Thyroid gland (tissue), 4 donors: ENCODE results near the gene SLC6A19. TPM values are rescaled to one million over a fixed set of nuclear protein-coding genes. Genes with fewer than 3 reads are reported as not detected.

Experiments
- DNase-seq, 2 donors: peaks; one replicate each; pipeline ENCODE4 v3.0.0-alpha.2; 2019
- H3K27ac ChIP-seq, 3 donors: fragments of 200-600 bp; sonication (generic); 1 replicate in 2 of 3; 2 replicates in 1 of 3; pipeline ENCODE4 v1.5.1; 2016 to 2019; ENCODE audit warnings: mild to moderate bottlenecking in 1 of 3, moderate library complexity in 1 of 3
- H3K27me3 ChIP-seq: fragments of 200-600 bp; sonication (generic); one replicate; pipeline ENCODE4 v1.5.1; 2019
- H3K36me3 ChIP-seq, 2 donors: fragments of 200-600 bp; sonication (generic); one replicate each; pipeline ENCODE4 v1.5.1; 2016 to 2019
- H3K4me1 ChIP-seq, 2 donors: fragments of 200-600 bp; sonication (generic); one replicate each; pipeline ENCODE4 v1.5.1; 2017 to 2019
- H3K4me3 ChIP-seq, 3 donors: fragments of 200-600 bp; sonication (generic); replicated peaks in 1 of 3; 1 replicate in 2 of 3; 2 replicates in 1 of 3; pipeline ENCODE4 v1.5.1; 2016; ENCODE audit warnings: mild to moderate bottlenecking in 1 of 3
- H3K9me3 ChIP-seq: fragments of 200-600 bp; sonication (generic); one replicate; pipeline ENCODE4 v1.5.1; 2017
- POLR2A ChIP-seq, 2 donors: fragments of 450-650 bp; IDR thresholded peaks; one replicate each; pipeline ENCODE4 v1.6.1; 2017; ENCODE audit warnings: antibody characterized with exemption in 2 of 2, mild to moderate bottlenecking in 2 of 2, moderate library complexity in 1 of 2
- WGBS, 2 donors: methylation state at CpG; one replicate each; pipeline ENCODE4 v1.1.5; 2017; 5-methylcytosine and 5-hydroxymethylcytosine counted together
- intact Hi-C: fragments of 100-400 bp; cut with DNase I; formaldehyde crosslinking; loops from one replicate; pipeline ENCODE4 v1.15.1; 2023
- total RNA-seq, 4 donors: library from RNA; depleted of rRNA; stranded (reverse); fragments of >200 nt; gene quantifications; one replicate each; pipeline ENCODE4 v1.2.3, GENCODE V29; 2016
- TF ChIP-seq, protein P1 (sequence below), 6 experiments: fragments of 200-600 bp in 3 of 6; fragments of 450-650 bp in 3 of 6; sonication (generic) in 3 of 6; IDR thresholded peaks; one replicate each; pipeline ENCODE4 v1.5.1; 2016 to 2019; ENCODE audit warnings: antibody characterized with exemption in 6 of 6, mild to moderate bottlenecking in 2 of 6, inconsistent platforms in 1 of 6, moderate library complexity in 1 of 6

Gene SLC6A19
- total RNA-seq, 4 donors from 2014 or later: not detected

DNA sequence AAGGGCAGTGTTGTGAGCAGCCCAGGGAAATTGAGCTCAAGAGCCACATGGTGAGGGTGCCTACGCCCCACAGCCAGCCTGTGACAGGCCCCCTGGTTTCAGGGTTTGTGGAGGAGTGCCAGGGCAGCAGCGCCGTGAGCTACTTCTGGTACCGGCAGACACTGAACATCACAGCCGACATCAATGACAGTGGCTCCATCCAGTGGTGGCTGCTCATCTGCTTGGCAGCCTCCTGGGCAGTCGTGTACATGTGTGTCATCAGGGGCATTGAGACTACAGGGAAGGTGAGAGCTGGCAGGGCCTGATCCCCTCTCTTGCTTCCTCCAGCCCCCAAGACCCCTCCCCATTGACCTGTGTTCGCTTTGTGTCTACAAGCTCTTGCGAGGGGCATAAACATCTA, 34.0 kb downstream of the SLC6A19 start:
- TF ChIP-seq POLR2A (IDR thresholded peaks at IDR 0.05): no peak
- TF ChIP-seq, protein P1, sequence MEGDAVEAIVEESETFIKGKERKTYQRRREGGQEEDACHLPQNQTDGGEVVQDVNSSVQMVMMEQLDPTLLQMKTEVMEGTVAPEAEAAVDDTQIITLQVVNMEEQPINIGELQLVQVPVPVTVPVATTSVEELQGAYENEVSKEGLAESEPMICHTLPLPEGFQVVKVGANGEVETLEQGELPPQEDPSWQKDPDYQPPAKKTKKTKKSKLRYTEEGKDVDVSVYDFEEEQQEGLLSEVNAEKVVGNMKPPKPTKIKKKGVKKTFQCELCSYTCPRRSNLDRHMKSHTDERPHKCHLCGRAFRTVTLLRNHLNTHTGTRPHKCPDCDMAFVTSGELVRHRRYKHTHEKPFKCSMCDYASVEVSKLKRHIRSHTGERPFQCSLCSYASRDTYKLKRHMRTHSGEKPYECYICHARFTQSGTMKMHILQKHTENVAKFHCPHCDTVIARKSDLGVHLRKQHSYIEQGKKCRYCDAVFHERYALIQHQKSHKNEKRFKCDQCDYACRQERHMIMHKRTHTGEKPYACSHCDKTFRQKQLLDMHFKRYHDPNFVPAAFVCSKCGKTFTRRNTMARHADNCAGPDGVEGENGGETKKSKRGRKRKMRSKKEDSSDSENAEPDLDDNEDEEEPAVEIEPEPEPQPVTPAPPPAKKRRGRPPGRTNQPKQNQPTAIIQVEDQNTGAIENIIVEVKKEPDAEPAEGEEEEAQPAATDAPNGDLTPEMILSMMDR (IDR thresholded peaks at IDR 0.05): no peak
- intact Hi-C loops: no loop called here
- 81% methylated on average over 8 of the region's 8 CpGs for WGBS, 2 donors
- no peaks in the 10 kb centered on the region for H3K4me1 ChIP-seq
- H3K27me3 ChIP-seq: no peaks in the 10 kb centered on the region
- no peak for DNase-seq
- no peak overlapping the region for H3K4me3 ChIP-seq
- no peaks in the 10 kb centered on the region for H3K9me3 ChIP-seq
- no peak overlapping the region for H3K27ac ChIP-seq
- no peaks in the 10 kb centered on the region for H3K36me3 ChIP-seq

DNA sequence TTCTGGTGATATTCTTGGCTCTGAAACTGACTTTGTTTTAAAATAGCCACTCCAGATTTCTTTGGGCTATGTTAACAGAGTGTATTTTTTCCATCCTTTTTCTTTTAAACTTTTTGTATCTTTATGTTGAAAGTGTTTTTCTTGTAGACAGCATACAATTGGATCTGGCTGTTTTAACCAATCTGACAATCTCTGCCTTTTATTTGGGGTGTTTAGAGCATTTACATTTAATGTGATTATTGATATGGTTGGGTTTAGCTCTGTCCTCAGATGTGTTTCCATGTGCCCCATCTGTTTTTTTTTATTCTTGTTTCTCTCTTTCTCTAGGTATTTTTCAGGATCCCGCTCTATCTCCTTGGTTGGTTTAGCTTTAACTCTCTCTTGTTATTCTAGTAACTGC, 34.4 kb downstream of the SLC6A19 start:
- intact Hi-C loops: no loop called here
- Histone ChIP-seq H3K4me3 (no peak overlapping the region), H3K27ac (no peak overlapping the region), H3K9me3 (no peaks in the 10 kb centered on the region), H3K36me3 (no peaks in the 10 kb centered on the region), H3K4me1 (no peaks in the 10 kb centered on the region), H3K27me3 (no peaks in the 10 kb centered on the region)
- WGBS, 2 donors: 94 to 95% methylated on average over 1 of the region's 1 CpG
- DNase-seq: no peak
- no peak for TF ChIP-seq POLR2A (IDR thresholded peaks at IDR 0.05)
- TF ChIP-seq, protein P1 (IDR thresholded peaks at IDR 0.05): no peak

DNA sequence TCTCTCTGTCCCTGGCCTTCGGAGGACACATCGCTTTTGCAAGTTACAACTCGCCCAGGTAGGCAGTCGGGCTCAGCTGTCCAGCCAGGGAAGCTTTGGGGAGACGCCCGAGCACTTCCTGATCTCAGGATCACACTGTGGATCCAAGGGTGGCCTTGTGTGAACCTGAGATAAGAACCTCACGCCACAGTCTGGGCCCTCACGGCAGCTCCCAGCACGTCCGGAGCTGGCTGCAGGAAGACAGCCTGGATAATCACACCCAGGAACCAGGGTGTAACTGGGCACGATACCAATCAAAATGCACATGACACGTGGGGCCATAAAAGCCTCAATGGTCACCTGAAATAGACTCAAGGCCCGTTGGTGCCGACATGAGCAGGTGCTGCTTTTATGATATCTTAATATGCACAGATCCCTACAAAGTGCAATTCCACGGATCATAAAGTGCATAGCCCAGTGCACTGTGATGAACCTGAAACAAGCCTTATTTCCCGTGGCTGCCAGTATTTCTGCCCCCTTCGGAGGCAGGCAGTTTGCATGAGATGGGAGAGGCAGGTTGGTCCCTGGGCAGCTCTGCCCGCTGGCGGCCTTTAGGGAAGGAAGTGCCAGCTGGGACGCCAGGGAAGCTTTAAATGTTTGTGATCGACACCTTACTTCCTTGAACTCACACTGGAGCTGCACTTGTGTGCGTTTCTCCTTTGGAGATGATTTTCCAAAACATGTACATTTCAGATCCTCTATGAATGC, 38.3 kb downstream of the SLC6A19 start:
- no peak overlapping the region for H3K27ac ChIP-seq
- no peak overlapping the region for H3K4me3 ChIP-seq
- WGBS, 2 donors: 81 to 82% methylated on average over 13 to 21 of the region's 22 CpGs
- intact Hi-C loops: no loop called here
- H3K9me3 ChIP-seq: no peaks in the 10 kb centered on the region
- no peak for DNase-seq
- no peaks in the 10 kb centered on the region for H3K36me3 ChIP-seq
- H3K4me1 ChIP-seq: no peaks in the 10 kb centered on the region
- no peaks in the 10 kb centered on the region for H3K27me3 ChIP-seq
- no peak for TF ChIP-seq POLR2A (IDR thresholded peaks at IDR 0.05)
- TF ChIP-seq, protein P1 (IDR thresholded peaks at IDR 0.05): no peak

DNA sequence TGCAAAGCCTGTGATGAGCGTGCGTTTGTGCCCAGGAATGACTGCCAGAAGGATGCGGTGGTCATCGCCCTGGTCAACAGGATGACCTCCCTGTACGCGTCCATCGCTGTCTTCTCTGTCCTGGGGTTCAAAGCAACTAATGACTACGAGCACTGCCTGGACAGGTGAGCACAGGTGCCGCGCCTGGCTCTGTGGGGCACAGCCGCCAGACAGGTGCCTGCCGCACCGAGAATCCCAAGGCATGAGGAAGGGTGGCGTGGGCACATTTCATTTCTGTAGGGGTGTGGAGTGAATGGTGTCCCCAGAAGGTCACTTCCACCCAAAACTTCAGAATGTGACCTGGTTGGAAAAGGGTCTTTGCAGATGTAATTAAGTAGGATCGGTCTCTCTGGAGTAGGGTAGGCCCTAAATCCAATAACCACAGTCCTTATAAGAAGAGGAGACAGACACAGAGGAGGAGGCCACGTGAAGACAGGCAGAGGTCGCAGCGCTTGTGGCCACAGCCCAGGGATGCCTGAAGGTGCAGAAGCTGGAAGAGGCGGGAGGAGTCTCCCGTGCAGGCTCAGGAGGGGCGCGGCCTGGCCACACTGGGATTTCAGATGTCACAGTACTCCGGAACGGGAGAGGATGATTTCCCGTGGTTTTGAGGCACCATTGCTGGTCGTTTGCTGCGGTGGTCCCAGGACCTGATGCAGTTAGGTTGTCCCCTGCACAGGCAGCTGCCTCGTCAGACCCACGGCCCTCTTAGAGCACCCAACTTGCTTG, 39.3 kb downstream of the SLC6A19 start:
- no peak overlapping the region for H3K27ac ChIP-seq
- H3K4me3 ChIP-seq: no peak overlapping the region
- H3K4me1 ChIP-seq: no peaks in the 10 kb centered on the region
- intact Hi-C loops: no loop called here
- 86% methylated on average over 25 to 29 of the region's 29 CpGs for WGBS, 2 donors
- no peaks in the 10 kb centered on the region for H3K36me3 ChIP-seq
- H3K27me3 ChIP-seq: no peaks in the 10 kb centered on the region
- DNase-seq: no peak
- no peaks in the 10 kb centered on the region for H3K9me3 ChIP-seq
- TF ChIP-seq, protein P1 (IDR thresholded peaks at IDR 0.05): no peak
- TF ChIP-seq POLR2A (IDR thresholded peaks at IDR 0.05): no peak

DNA sequence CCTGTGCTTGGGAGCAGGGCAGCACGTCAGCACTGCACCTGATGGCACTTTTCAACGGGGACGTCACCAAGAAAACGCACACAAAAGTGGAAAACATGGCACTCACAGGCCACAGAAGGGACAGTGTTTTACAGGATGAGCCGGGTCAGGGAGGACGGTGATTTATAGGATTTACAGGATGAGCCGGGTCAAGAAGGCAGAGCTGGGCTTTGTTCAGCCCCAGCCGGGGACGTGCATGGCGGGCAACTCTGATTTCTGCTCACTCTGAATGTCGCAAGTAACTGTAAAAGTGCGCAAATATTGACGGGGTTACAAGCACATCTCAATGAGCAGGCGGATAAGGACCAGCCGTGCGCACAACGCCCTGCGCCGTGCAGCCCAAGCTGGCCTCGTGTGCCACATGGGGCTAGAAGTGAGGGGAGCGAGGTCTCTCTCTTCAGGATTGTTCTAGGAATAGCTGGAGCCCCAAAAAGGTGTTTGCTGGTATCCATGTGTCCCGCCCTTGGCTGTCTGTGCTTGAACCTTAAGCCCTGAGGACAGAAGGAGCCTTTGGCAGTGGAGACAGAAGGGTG, 40.2 kb downstream of the SLC6A19 start:
- 77 to 86% methylated on average over 21 to 22 of the region's 22 CpGs for WGBS, 2 donors
- no peaks in the 10 kb centered on the region for H3K4me1 ChIP-seq
- no peaks in the 10 kb centered on the region for H3K9me3 ChIP-seq
- DNase-seq: no peak
- H3K4me3 ChIP-seq: no peak overlapping the region
- no peaks in the 10 kb centered on the region for H3K27me3 ChIP-seq
- TF ChIP-seq, protein P1 (IDR thresholded peaks at IDR 0.05): no peak
- no peak for TF ChIP-seq POLR2A (IDR thresholded peaks at IDR 0.05)
- H3K36me3 ChIP-seq: no peaks in the 10 kb centered on the region
- intact Hi-C loops: no loop called here
- no peak overlapping the region for H3K27ac ChIP-seq
